IPS-11a (cell line): ENCODE data around the gene SLC26A1.

Experiments used
- H3K4me3 ChIP-seq: one replicate; pipeline ENCODE4 v1.5.1; 2013; ENCODE audit warnings: low read depth, low read length, control low read depth

SLC26A1 gene

GRCh38 chr4:1028574-1029220, 35.5 kb upstream of the SLC26A1 start:
- no peak overlapping the region for H3K4me3 ChIP-seq

GRCh38 chr4:1027915-1028238, 34.7 kb upstream of the SLC26A1 start:
- no peak overlapping the region for H3K4me3 ChIP-seq

- H3K4me3 ChIP-seq, result no peak overlapping the region
These were observed 34.2 kb upstream of the SLC26A1 start for GRCh38 chr4:1027219-1027914.

GRCh38 chr4:1026115-1026514, 32.9 kb upstream of the SLC26A1 start:
- H3K4me3 ChIP-seq, result no peak overlapping the region

- H3K4me3 ChIP-seq, result no peak overlapping the region
These were observed 31.8 kb upstream of the SLC26A1 start for GRCh38 chr4:1024882-1025545.

- H3K4me3 ChIP-seq, result no peak overlapping the region
These were observed 30.9 kb upstream of the SLC26A1 start for GRCh38 chr4:1023895-1024740.

GRCh38 chr4:1023075-1023640, 30.0 kb upstream of the SLC26A1 start:
- no peak overlapping the region for H3K4me3 ChIP-seq

DNA sequence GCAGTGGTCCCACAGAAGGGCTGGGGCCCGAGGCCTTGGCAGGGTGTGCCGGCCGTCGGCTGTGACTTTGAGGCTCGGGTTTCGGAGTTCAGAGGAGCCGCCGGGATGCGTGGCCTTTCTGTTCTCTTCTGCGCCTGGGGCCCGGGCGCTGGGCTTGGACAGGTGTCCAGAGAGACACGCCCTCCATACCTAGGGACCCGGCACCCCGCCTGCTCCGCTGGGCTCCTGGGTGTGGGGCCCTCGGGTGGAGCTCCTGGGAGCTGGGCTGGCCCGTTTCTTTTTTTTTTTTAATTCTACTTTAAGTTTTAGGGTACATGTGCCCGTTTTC, 29.5 kb upstream of the SLC26A1 start:
- no peak overlapping the region for H3K4me3 ChIP-seq

DNA sequence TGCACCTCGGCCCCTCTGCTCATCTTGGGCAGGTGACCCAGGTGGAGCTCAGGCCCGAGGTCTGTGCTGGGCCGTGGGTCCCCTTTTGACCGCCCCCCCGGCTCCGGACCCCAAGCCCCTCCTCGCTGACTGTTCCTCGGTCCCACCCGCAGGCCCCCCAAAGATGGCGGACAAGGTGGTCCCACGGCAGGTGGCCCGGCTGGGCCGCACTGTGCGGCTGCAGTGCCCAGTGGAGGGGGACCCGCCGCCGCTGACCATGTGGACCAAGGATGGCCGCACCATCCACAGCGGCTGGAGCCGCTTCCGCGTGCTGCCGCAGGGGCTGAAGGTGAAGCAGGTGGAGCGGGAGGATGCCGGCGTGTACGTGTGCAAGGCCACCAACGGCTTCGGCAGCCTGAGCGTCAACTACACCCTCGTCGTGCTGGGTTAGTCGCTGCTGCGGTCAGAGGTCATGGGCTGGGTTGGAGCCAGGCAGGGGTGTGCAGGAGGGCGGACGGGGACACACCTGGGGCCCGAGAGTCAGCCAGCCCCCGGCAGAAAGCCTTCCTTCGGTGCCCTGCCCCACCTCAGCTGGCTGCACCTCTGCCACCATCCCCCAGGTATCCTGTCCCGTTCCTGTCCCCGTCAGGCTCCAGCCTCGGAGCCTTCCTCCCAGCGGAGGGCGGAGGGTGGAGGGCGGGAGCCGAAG, 29.0 kb upstream of the SLC26A1 start:
- no peak overlapping the region for H3K4me3 ChIP-seq

- no peak overlapping the region for H3K4me3 ChIP-seq
These were observed 28.3 kb upstream of the SLC26A1 start for GRCh38 chr4:1021386-1022050.

DNA sequence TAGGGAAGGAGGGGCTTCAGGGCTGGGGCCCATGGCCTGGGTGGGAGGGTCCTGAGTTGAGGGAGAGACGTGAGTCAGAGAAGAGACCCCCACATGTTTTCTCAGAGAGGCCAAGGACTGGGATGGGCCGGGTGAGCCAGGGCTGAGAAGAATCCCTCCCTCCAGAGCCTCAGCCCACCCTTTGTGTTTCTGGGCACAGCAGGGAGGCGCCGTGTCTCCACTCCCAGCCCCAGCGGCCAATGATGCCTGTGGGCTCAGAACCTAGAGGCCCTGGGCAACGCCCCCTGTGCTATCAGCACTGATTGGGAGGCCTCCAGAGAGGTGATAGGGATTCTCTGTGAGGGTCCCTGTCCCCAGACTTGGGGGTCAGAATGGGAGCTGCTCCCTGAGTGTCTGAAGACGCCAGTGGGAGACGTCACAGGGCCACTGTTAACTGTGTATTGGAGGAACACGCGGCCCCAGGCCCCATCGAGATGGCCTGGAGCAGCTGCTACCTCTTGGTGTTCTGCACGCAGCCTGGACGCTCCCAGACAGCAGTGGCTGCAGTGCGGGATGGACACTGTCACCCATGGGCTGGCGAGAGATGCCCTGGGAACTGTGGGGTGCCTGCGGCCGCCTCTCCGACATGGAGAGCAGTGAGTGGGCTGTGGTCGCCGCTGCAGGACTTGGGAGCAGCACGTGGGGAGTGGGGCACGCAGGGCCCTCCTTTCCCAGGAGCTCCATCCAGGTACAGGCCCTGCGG, 26.7 kb upstream of the SLC26A1 start:
- no peak overlapping the region for H3K4me3 ChIP-seq

DNA sequence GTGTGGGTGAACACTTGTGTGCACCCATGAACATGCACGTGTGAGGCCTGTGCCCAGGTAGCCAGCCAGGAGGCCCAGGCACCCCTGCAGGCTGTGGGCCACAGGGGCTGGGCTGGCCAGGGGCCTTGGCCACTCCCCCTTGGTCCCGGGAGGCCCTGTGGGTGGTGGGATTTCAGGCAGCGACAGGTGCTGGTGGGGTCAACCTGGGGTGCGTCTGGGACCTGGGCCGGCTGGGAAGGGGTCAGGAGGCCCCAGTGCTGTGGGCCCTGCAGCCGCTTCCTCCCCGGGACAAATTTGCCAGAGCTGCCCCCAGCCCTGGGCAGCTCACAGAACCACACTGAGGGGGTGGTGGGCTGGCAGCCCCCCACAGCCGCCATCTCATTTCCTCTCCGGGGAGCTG, 26.1 kb upstream of the SLC26A1 start:
- no peak overlapping the region for H3K4me3 ChIP-seq

DNA sequence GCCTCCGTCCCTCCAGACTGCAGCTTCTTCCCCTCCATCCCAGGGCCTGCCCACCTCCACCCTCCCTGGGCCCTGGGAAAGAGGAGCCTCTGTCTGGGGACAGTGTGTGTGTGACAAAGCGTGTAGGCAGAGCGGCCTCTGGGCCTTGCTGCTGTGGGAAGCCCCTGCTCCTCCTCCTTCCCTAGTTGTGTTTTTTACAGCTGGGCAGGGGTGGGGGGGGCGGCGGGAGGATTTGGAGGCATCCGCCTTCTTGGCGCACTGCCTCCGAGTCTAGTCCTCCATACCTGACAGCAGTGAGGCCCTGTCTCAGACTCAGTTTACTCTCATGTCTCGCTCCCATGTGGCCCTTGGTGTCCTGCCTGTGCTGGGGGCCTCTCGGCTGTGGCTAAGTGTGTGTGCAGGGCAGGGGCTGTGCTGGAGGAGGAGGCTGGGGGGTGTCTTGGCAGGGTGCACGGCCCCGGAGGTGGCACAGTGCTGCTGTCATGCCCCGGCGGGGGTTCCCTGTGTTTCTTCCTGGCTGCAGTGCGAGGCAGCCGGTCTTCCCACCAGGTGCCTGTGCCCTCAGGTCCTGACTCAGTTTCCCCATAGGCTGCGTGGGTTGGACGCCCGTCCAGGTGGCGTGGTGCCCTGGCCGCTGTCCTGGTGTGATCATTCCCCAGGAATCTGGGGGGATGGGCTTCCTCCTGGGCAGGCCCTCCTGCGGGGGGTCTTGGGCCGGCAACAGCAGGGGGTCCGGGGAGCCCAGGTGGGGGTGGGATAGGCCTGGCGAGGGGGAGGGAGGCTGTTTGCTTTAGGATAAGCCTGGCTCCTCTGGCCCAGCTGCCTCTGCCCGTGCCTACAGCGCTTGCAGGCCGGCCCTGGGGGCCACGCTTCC, 25.2 kb upstream of the SLC26A1 start:
- no peak overlapping the region for H3K4me3 ChIP-seq

- no peak overlapping the region for H3K4me3 ChIP-seq
These were observed 24.5 kb upstream of the SLC26A1 start for GRCh38 chr4:1017706-1018105.

- H3K4me3 ChIP-seq, result no peak overlapping the region
These were observed 24.0 kb upstream of the SLC26A1 start for GRCh38 chr4:1017211-1017610.

DNA sequence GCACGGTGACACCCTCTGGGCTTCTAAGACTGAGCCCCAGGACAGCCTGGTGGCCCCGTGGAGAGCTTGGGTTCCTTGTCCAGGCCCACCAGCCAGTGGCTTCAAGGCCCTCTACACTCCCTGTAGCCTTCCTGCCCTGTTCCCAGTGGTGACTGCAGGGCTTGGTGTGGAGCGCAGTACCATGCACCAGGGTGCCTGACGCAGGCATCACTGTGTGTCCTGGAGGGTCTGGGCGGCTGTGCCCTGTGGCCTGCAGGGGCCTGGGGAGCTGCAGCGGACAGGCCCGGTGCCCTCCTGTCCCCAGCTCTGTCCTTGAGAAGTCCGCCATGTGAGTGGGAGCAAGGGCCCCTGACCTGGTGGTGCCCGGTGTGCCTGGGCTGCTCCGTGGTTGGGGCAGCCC, 22.5 kb upstream of the SLC26A1 start:
- no peak overlapping the region for H3K4me3 ChIP-seq

- no peak overlapping the region for H3K4me3 ChIP-seq
These were observed 22.0 kb upstream of the SLC26A1 start for GRCh38 chr4:1015179-1015578.

DNA sequence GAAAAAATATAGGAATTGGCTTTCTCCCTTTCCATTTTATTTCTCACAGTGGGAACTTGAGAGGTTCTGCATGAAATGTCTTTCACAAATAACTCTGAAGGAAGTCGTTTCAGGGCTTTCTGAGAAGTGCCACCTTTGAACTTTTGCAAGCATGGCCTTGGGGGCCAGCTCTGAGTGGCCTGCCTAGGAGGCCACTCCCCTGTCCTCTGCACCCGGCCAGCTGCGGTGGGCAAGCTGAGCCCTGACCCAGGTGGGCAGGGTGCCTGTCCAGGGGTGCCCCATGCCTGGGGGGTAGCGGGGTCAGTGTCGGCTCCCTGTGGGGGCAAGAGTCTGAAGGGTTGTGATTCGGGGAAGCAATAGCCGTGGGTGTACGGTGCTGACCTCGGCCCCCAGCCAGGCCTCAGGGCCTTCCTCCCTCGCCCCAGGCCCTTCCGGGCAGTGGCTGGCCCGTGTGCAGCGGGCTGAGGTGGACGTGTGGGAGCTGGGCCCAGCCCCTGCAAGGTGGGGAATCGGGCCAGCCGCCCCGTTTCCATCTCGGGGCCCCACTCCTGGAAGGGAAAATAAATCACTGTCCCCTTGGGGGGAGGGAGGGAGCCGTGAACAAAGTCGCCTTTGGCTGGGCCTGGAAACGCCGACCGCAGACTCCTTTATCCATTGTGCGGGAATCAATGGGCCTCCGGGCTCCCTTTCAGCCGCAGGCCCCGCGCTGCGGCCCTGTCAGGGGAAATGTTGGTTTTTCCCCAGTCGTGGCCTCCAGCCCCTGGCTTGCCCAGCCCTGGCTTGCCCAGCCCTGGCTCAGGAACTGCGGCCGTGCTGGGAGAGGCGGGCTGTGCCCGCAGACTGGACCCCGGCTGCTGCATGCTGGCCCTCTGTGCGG, 21.3 kb upstream of the SLC26A1 start:
- H3K4me3 ChIP-seq, result no peak overlapping the region
